Subcutaneous abdominal adipose tissue (tissue), 5 donors: Measurements from ENCODE around the gene RNF212.

Experiments
- H3K27ac ChIP-seq: one replicate; pipeline ENCODE4 v1.7.0; 2013; ENCODE audit warnings: low read depth, mild to moderate bottlenecking, inconsistent platforms, low read length, moderate library complexity
- H3K27me3 ChIP-seq, 5 donors: one replicate each; pipeline ENCODE4 v1.7.0; 2013; ENCODE audit warnings: low read length in 5 of 5, inconsistent platforms in 1 of 5; ENCODE audit not compliant: control insufficient read depth in 5 of 5, insufficient read depth in 4 of 5
- H3K36me3 ChIP-seq, 5 donors: one replicate each; pipeline ENCODE4 v1.7.0; 2013; ENCODE audit warnings: low read length in 5 of 5; ENCODE audit not compliant: control insufficient read depth in 5 of 5, insufficient read depth in 5 of 5
- H3K4me1 ChIP-seq, 5 donors: one replicate each; pipeline ENCODE4 v1.7.0; 2013; ENCODE audit warnings: low read length in 5 of 5, mild to moderate bottlenecking in 3 of 5, moderate library complexity in 1 of 5; ENCODE audit not compliant: control insufficient read depth in 5 of 5, insufficient read depth in 5 of 5
- H3K4me3 ChIP-seq, 5 donors: one replicate each; pipeline ENCODE4 v1.7.0; 2013; ENCODE audit warnings: low read length in 5 of 5, low read depth in 1 of 5
- H3K9ac ChIP-seq, 5 donors: one replicate each; pipeline ENCODE4 v1.7.0; 2013; ENCODE audit warnings: low read length in 5 of 5, mild to moderate bottlenecking in 4 of 5, moderate library complexity in 3 of 5
- H3K9me3 ChIP-seq, 5 donors: one replicate each; pipeline ENCODE4 v1.7.0; 2013; ENCODE audit warnings: low read length in 5 of 5; ENCODE audit not compliant: control insufficient read depth in 5 of 5
- donor health status: healthy.
- donor health status: healthy.
- donor health status: healthy.
- donor health status: healthy.
- donor health status: healthy.

RNF212 gene

GRCh38 chr4:1030031-1030430 is 83.3 kb downstream of the RNF212 start:
- no peaks in the 10 kb centered on the region for H3K9me3 ChIP-seq
- peaks cover 0 to 57% (median 17%) of the 10 kb centered on the region in 5 donors for H3K4me1 ChIP-seq
- H3K9ac ChIP-seq, result no peak overlapping the region
- H3K36me3 ChIP-seq, result peaks cover 0 to 12% (median 12%) of the 10 kb centered on the region in 5 donors
- H3K27ac ChIP-seq, result no peak overlapping the region
- H3K4me3 ChIP-seq, result no peak overlapping the region
- H3K27me3 ChIP-seq, result peaks cover 0 to 37% (median 6%) of the 10 kb centered on the region in 5 donors

GRCh38 chr4:1029529-1029928 is 83.8 kb downstream of the RNF212 start:
- Histone ChIP-seq H3K9ac (no peak overlapping the region), H3K4me3 (no peak overlapping the region), H3K4me1 (peaks cover 0 to 52% (median 11%) of the 10 kb centered on the region in 5 donors), H3K36me3 (peaks cover 0 to 17% (median 16%) of the 10 kb centered on the region in 5 donors), H3K27ac (no peak overlapping the region), H3K9me3 (no peaks in the 10 kb centered on the region), H3K27me3 (peaks cover 0 to 37% (median 6%) of the 10 kb centered on the region in 5 donors)

GRCh38 chr4:1028574-1029220 is 84.7 kb downstream of the RNF212 start:
- peaks cover 0 to 44% (median 5%) of the 10 kb centered on the region in 5 donors for H3K4me1 ChIP-seq
- no peak overlapping the region for H3K4me3 ChIP-seq
- H3K36me3 ChIP-seq, result peaks cover 0 to 22% (median 21%) of the 10 kb centered on the region in 5 donors
- no peak overlapping the region for H3K27ac ChIP-seq
- H3K27me3 ChIP-seq, result peaks cover 0 to 37% (median 6%) of the 10 kb centered on the region in 5 donors
- H3K9me3 ChIP-seq, result no peaks in the 10 kb centered on the region
- no peak overlapping the region for H3K9ac ChIP-seq

GRCh38 chr4:1027915-1028238 is 85.5 kb downstream of the RNF212 start:
- Histone ChIP-seq H3K9me3 (no peaks in the 10 kb centered on the region), H3K27me3 (peaks cover 0 to 34% (median 6%) of the 10 kb centered on the region in 5 donors)

GRCh38 chr4:1027219-1027914 is 86.0 kb downstream of the RNF212 start:
- no peak overlapping the region for H3K27ac ChIP-seq
- peaks cover 0 to 24% (median 22%) of the 10 kb centered on the region in 5 donors for H3K36me3 ChIP-seq
- H3K9me3 ChIP-seq, result no peaks in the 10 kb centered on the region
- no peak overlapping the region for H3K4me3 ChIP-seq
- peaks cover 0 to 29% (median 6%) of the 10 kb centered on the region in 5 donors for H3K27me3 ChIP-seq
- H3K9ac ChIP-seq, result peak overlapping the region in 1 of 5 donors; percentile 25
- peaks cover 0 to 32% (median 0%) of the 10 kb centered on the region in 5 donors for H3K4me1 ChIP-seq

More at GRCh38 chr4:1027915-1028238, 85.5 kb downstream of the RNF212 start:
- H3K4me1 ChIP-seq, result peaks cover 0 to 36% (median 0%) of the 10 kb centered on the region in 5 donors
- H3K36me3 ChIP-seq, result peaks cover 0 to 23% (median 22%) of the 10 kb centered on the region in 5 donors
- H3K27ac ChIP-seq, result no peak overlapping the region
- peak overlapping the region in 1 of 5 donors; percentile 25 for H3K9ac ChIP-seq
- H3K4me3 ChIP-seq, result no peak overlapping the region

GRCh38 chr4:1026115-1026514 is 87.2 kb downstream of the RNF212 start:
- Histone ChIP-seq H3K4me3 (no peak overlapping the region), H3K9me3 (no peaks in the 10 kb centered on the region), H3K27ac (no peak overlapping the region), H3K9ac (no peak overlapping the region), H3K36me3 (peaks cover 0 to 27% (median 25%) of the 10 kb centered on the region in 5 donors), H3K4me1 (peaks cover 0 to 32% (median 0%) of the 10 kb centered on the region in 5 donors), H3K27me3 (peaks cover 0 to 19% (median 6%) of the 10 kb centered on the region in 5 donors)

GRCh38 chr4:1024882-1025545 is 88.3 kb downstream of the RNF212 start:
- Histone ChIP-seq H3K27ac (no peak overlapping the region), H3K27me3 (peaks cover 0 to 10% (median 5%) of the 10 kb centered on the region in 5 donors), H3K4me1 (peaks cover 0 to 23% (median 0%) of the 10 kb centered on the region in 5 donors), H3K9me3 (no peaks in the 10 kb centered on the region), H3K36me3 (peaks cover 0 to 27% (median 25%) of the 10 kb centered on the region in 5 donors), H3K9ac (no peak overlapping the region), H3K4me3 (no peak overlapping the region)

GRCh38 chr4:1023895-1024740 is 89.2 kb downstream of the RNF212 start:
- Histone ChIP-seq H3K9ac (no peak overlapping the region), H3K36me3 (peaks cover 0 to 27% (median 25%) of the 10 kb centered on the region in 5 donors), H3K9me3 (no peaks in the 10 kb centered on the region), H3K27ac (no peak overlapping the region), H3K27me3 (peaks cover 0 to 9% (median 0%) of the 10 kb centered on the region in 5 donors), H3K4me3 (no peak overlapping the region), H3K4me1 (peaks cover 0 to 19% (median 0%) of the 10 kb centered on the region in 5 donors)

- H3K27me3 ChIP-seq, result peaks cover 0 to 3% (median 0%) of the 10 kb centered on the region in 5 donors
- no peak overlapping the region for H3K9ac ChIP-seq
- peaks cover 0 to 15% (median 0%) of the 10 kb centered on the region in 5 donors for H3K4me1 ChIP-seq
- H3K36me3 ChIP-seq, result peaks cover 0 to 27% (median 25%) of the 10 kb centered on the region in 5 donors
- no peaks in the 10 kb centered on the region for H3K9me3 ChIP-seq
- no peak overlapping the region for H3K27ac ChIP-seq
- no peak overlapping the region for H3K4me3 ChIP-seq
Measured at GRCh38 chr4:1023075-1023640, 90.2 kb downstream of the RNF212 start.
